ENCODE results near the gene MRPL34.

DNA sequence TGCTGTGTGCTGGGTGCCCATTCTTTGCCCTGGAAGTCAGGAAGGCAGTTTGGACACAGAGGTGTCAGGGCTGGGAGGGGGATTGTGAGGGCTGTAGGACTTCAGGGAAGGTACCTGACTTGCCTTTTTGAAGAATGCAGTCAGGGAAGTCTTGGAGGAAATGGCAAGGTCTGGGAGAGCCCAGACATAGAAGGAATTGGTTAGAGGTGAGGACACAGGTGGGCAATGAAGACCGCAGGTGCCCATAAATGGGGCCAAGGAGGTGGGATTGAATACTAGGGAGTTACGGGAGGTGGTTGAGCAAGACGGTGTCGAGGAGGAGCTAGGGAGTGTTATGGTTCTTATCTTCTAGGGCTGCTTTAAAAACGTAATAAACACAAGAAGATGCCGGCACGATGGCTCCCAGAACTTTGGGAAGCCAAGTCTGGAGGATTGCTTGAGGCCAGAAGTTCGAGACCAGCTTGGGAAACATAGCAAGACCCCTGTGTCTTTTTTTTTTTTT, 2.3 kb downstream of the MRPL34 start:
- no peak for TF ChIP-seq CTCF (IDR thresholded peaks at IDR 0.05; ENCODE audit: insufficient read depth, low read length)
- no peak for TF ChIP-seq POLR2AphosphoS5 (IDR thresholded peaks at IDR 0.05; ENCODE audit: low read depth)
- no peak for TF ChIP-seq GABPA (IDR thresholded peaks at IDR 0.05; ENCODE audit: low read depth)
